ENCODE measurements around the gene GPR137B. TPM values are rescaled to one million over a fixed set of nuclear protein-coding genes. Genes with fewer than 3 reads are reported as not detected.

Gene GPR137B
- total RNA-seq, 1 experiment from 2014 or later = 11.4 TPM

DNA sequence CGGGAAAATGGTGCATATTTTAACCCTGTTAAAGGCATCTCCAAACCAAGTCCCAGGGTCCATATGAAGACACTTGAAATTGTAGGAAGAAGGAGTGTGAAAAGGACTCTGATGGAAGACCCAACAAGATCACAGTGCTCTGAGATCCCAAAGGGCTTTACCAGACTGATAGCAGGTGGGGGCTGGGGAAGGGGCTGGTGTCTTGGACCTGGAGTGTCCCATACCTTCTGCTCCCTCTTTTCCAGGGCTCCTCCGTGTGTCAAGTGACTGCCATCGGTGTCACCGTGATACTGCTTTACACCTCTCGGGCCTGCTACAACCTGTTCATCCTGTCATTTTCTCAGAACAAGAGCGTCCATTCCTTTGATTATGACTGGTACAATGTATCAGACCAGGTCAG, 37.3 kb downstream of the GPR137B start:
- POLR2A ChIA-PET = no interaction called here
- intact Hi-C loops (cut with micrococcal nuclease) = no loop called here
- H3K27ac ChIP-seq (ENCODE audit: low read depth, low read length) = no peak overlapping the region
- TF ChIP-seq, protein P1, sequence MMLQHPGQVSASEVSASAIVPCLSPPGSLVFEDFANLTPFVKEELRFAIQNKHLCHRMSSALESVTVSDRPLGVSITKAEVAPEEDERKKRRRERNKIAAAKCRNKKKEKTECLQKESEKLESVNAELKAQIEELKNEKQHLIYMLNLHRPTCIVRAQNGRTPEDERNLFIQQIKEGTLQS (IDR thresholded peaks at IDR 0.05) = no peak
- TF ChIP-seq, protein P2, sequence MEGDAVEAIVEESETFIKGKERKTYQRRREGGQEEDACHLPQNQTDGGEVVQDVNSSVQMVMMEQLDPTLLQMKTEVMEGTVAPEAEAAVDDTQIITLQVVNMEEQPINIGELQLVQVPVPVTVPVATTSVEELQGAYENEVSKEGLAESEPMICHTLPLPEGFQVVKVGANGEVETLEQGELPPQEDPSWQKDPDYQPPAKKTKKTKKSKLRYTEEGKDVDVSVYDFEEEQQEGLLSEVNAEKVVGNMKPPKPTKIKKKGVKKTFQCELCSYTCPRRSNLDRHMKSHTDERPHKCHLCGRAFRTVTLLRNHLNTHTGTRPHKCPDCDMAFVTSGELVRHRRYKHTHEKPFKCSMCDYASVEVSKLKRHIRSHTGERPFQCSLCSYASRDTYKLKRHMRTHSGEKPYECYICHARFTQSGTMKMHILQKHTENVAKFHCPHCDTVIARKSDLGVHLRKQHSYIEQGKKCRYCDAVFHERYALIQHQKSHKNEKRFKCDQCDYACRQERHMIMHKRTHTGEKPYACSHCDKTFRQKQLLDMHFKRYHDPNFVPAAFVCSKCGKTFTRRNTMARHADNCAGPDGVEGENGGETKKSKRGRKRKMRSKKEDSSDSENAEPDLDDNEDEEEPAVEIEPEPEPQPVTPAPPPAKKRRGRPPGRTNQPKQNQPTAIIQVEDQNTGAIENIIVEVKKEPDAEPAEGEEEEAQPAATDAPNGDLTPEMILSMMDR (IDR thresholded peaks at IDR 0.05 in 2 of 3, conservative IDR thresholded peaks at IDR 0.05 in 1 of 3; ENCODE audit: borderline replicate concordance in 1 of 3, insufficient read depth in 1 of 3, low read depth in 2 of 3, low read length in 2 of 3) = no peak
- TF ChIP-seq FOSL1 (IDR thresholded peaks at IDR 0.05; ENCODE audit: low read depth) (no peak), EGR1 (IDR thresholded peaks at IDR 0.05; ENCODE audit: low read depth) (no peak), TCF7L2 (IDR thresholded peaks at IDR 0.05; ENCODE audit: borderline replicate concordance, extremely low read depth, insufficient read depth, insufficient read length) (no peak)
- TF ChIP-seq, protein P3, sequence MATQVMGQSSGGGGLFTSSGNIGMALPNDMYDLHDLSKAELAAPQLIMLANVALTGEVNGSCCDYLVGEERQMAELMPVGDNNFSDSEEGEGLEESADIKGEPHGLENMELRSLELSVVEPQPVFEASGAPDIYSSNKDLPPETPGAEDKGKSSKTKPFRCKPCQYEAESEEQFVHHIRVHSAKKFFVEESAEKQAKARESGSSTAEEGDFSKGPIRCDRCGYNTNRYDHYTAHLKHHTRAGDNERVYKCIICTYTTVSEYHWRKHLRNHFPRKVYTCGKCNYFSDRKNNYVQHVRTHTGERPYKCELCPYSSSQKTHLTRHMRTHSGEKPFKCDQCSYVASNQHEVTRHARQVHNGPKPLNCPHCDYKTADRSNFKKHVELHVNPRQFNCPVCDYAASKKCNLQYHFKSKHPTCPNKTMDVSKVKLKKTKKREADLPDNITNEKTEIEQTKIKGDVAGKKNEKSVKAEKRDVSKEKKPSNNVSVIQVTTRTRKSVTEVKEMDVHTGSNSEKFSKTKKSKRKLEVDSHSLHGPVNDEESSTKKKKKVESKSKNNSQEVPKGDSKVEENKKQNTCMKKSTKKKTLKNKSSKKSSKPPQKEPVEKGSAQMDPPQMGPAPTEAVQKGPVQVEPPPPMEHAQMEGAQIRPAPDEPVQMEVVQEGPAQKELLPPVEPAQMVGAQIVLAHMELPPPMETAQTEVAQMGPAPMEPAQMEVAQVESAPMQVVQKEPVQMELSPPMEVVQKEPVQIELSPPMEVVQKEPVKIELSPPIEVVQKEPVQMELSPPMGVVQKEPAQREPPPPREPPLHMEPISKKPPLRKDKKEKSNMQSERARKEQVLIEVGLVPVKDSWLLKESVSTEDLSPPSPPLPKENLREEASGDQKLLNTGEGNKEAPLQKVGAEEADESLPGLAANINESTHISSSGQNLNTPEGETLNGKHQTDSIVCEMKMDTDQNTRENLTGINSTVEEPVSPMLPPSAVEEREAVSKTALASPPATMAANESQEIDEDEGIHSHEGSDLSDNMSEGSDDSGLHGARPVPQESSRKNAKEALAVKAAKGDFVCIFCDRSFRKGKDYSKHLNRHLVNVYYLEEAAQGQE (IDR thresholded peaks at IDR 0.05; ENCODE audit: low read depth) = no peak
- H3K4me3 ChIP-seq (replicated peaks in 1 of 2; ENCODE audit: low read depth in 1 of 2, low read length in 2 of 2) = no peak overlapping the region
- no peak overlapping the region for H2AFZ ChIP-seq (ENCODE audit: low read depth, low read length, poor library complexity, severe bottlenecking)
- H3K36me3 ChIP-seq (ENCODE audit: control insufficient read depth in 1 of 2, insufficient read depth in 2 of 2, low read length in 2 of 2) = no peaks in the 10 kb centered on the region
- peaks cover 0 to 6% of the 10 kb centered on the region in 2 experiments; a peak in 1 of 4 replicates for H3K4me1 ChIP-seq (ENCODE audit: control insufficient read depth in 1 of 2, insufficient read depth in 2 of 2, low read length in 2 of 2)
- no peak for ATAC-seq
- RAD21 ChIA-PET (ENCODE audit: low non-redundant PET in 1 of 2, low total read pairs in 2 of 2, uncharacterized antibody in 2 of 2, unreplicated experiment in 2 of 2) = no interaction called here
- no peak for DNase-seq (ENCODE audit: low read depth, low spot score)
- CTCF ChIA-PET = no interaction called here
- H3K4me2 ChIP-seq (ENCODE audit: low read length) = no peak overlapping the region
- no TSS peak for BruUV-seq (replicated peaks)
- no peak overlapping the region for H3K9ac ChIP-seq (ENCODE audit: low read length)
- H3K9me2 ChIP-seq (ENCODE audit: insufficient read depth) = no peaks in the 10 kb centered on the region
- H3K27me3 ChIP-seq (ENCODE audit: insufficient read depth, low read length) = no peaks in the 10 kb centered on the region
- H3K9me3 ChIP-seq (ENCODE audit: control insufficient read depth in 1 of 2, insufficient read depth in 1 of 2, low read depth in 1 of 2, low read length in 2 of 2) = no peaks in the 10 kb centered on the region
- H3K79me2 ChIP-seq (ENCODE audit: insufficient read depth, low read length) = no peaks in the 10 kb centered on the region
- no peaks in the 10 kb centered on the region for H4K20me1 ChIP-seq (ENCODE audit: insufficient read depth)

All from HCT116 (cell line).